H9 (cell line): Measurements from ENCODE around the gene EGR4. TPM values are rescaled to one million over a fixed set of nuclear protein-coding genes. Genes with fewer than 3 reads are reported as not detected.

Experiments used
- DNase-seq: peaks from one replicate; pipeline ENCODE4 v3.0.0-alpha.2; 2017
- H2AFZ ChIP-seq: one replicate; pipeline ENCODE4 v1.6.1; 2013; ENCODE audit warnings: mild to moderate bottlenecking, low read length, control low read depth, moderate library complexity
- H2AK5ac ChIP-seq: 2 replicates; pipeline ENCODE4 v1.6.1; 2013; ENCODE audit warnings: low read length, control low read depth, mixed read lengths; ENCODE audit not compliant: insufficient read length
- H2BK120ac ChIP-seq: one replicate; pipeline ENCODE4 v1.6.1; 2013; ENCODE audit warnings: low read depth, mild to moderate bottlenecking, low read length, control low read depth, inconsistent platforms; ENCODE audit not compliant: poor library complexity, severe bottlenecking
- H2BK12ac ChIP-seq: 2 replicates; pipeline ENCODE4 v1.6.1; 2013; ENCODE audit warnings: low read length, control low read depth, mixed read lengths, low read depth; ENCODE audit not compliant: insufficient read length
- H2BK15ac ChIP-seq: 2 replicates; pipeline ENCODE4 v1.6.1; 2013; ENCODE audit warnings: low read depth, low read length, control low read depth
- H2BK20ac ChIP-seq: one replicate; pipeline ENCODE4 v1.6.1; 2013; ENCODE audit warnings: low read depth, mild to moderate bottlenecking, low read length, control low read depth, inconsistent platforms; ENCODE audit not compliant: poor library complexity, severe bottlenecking
- H2BK5ac ChIP-seq: 2 replicates; pipeline ENCODE4 v1.6.1; 2013; ENCODE audit warnings: low read length, control low read depth, mixed read lengths; ENCODE audit not compliant: insufficient read length
- H3K14ac ChIP-seq: 2 replicates; pipeline ENCODE4 v1.6.1; 2013; ENCODE audit warnings: low read length, control low read depth; ENCODE audit not compliant: insufficient read depth
- H3K18ac ChIP-seq: 2 replicates; pipeline ENCODE4 v1.6.1; 2013; ENCODE audit warnings: low read depth, mild to moderate bottlenecking, mixed read lengths, low read length, control low read depth; ENCODE audit not compliant: insufficient read length
- H3K23ac ChIP-seq: 2 replicates; pipeline ENCODE4 v1.6.1; 2013; ENCODE audit warnings: low read length, control low read depth, mixed read lengths, low read depth; ENCODE audit not compliant: insufficient read length
- H3K23me2 ChIP-seq: 2 replicates; pipeline ENCODE4 v1.6.1; 2013; ENCODE audit warnings: low read depth, mild to moderate bottlenecking, mixed read lengths, low read length, control low read depth; ENCODE audit not compliant: insufficient read length, poor library complexity, severe bottlenecking
- H3K27ac ChIP-seq: 2 replicates; pipeline ENCODE4 v1.5.1; 2013; ENCODE audit warnings: low read length, control low read depth, mixed read lengths, low read depth; ENCODE audit not compliant: insufficient read length
- H3K27me3 ChIP-seq: 2 replicates; pipeline ENCODE4 v1.6.1; 2013; ENCODE audit warnings: low read length, control low read depth, inconsistent platforms; ENCODE audit not compliant: insufficient read depth
- H3K4ac ChIP-seq: 2 replicates; pipeline ENCODE4 v1.6.1; 2013; ENCODE audit warnings: low read depth, mild to moderate bottlenecking, control low read depth, inconsistent platforms, low read length, moderate library complexity
- H3K4me1 ChIP-seq: 2 replicates; pipeline ENCODE4 v1.6.1; 2013; ENCODE audit warnings: low read length, control low read depth, inconsistent platforms; ENCODE audit not compliant: insufficient read depth
- H3K4me2 ChIP-seq: 2 replicates; pipeline ENCODE4 v1.6.1; 2013; ENCODE audit warnings: low read length, control low read depth, mixed read lengths; ENCODE audit not compliant: insufficient read length, insufficient read depth
- H3K56ac ChIP-seq: 2 replicates; pipeline ENCODE4 v1.6.1; 2013; ENCODE audit warnings: low read depth, mild to moderate bottlenecking, mixed read lengths, low read length, control low read depth; ENCODE audit not compliant: insufficient read length
- H3K79me1 ChIP-seq: 2 replicates; pipeline ENCODE4 v1.6.1; 2013; ENCODE audit warnings: low read depth, mild to moderate bottlenecking, moderate library complexity, low read length, control low read depth, inconsistent platforms; ENCODE audit not compliant: insufficient read depth, poor library complexity, severe bottlenecking
- H3K79me2 ChIP-seq: 2 replicates; pipeline ENCODE4 v1.6.1; 2013; ENCODE audit warnings: low read length, control low read depth, inconsistent platforms; ENCODE audit not compliant: insufficient read depth
- H3K9ac ChIP-seq: 2 replicates; pipeline ENCODE4 v1.6.1; 2013; ENCODE audit warnings: low read length, control low read depth, mixed read lengths; ENCODE audit not compliant: insufficient read length; ENCODE audit errors: extremely low read depth
- H3K9me3 ChIP-seq: one replicate; pipeline ENCODE4 v1.6.1; 2013; ENCODE audit warnings: low read depth, low read length, inconsistent platforms; ENCODE audit not compliant: control insufficient read depth
- H3T11ph ChIP-seq: one replicate; pipeline ENCODE4 v1.6.1; 2013; ENCODE audit warnings: mild to moderate bottlenecking, low read length, control low read depth, inconsistent platforms
- H4K20me1 ChIP-seq: one replicate; pipeline ENCODE4 v1.6.1; 2013; ENCODE audit not compliant: control insufficient read depth, insufficient read length, insufficient read depth
- H4K5ac ChIP-seq: 2 replicates; pipeline ENCODE4 v1.6.1; 2013; ENCODE audit warnings: low read depth, mild to moderate bottlenecking, mixed read lengths, low read length, control low read depth; ENCODE audit not compliant: insufficient read length
- H4K8ac ChIP-seq: replicated peaks from 2 replicates; pipeline ENCODE4 v1.6.1; 2013; ENCODE audit warnings: low read length, control low read depth, mixed read lengths, low read depth; ENCODE audit not compliant: insufficient read length
- H4K91ac ChIP-seq: 2 replicates; pipeline ENCODE4 v1.6.1; 2013; ENCODE audit warnings: low read depth, mild to moderate bottlenecking, moderate library complexity, mixed read lengths, low read length, control low read depth; ENCODE audit not compliant: insufficient read length
- H3K27ac Mint-ChIP-seq, 3 experiments: 2 replicates in 2 of 3; 3 replicates in 1 of 3; pipeline ENCODE4 v1.8.0; 2020 to 2021; ENCODE audit warnings: mixed read lengths in 3 of 3, mild to moderate bottlenecking in 1 of 3, moderate library complexity in 1 of 3
- H3K27me3 Mint-ChIP-seq: 2 replicates; pipeline ENCODE4 v1.8.0; 2021; ENCODE audit warnings: low read depth, mild to moderate bottlenecking, moderate library complexity, mixed read lengths
- H3K36me3 Mint-ChIP-seq, 3 experiments: 2 replicates in 2 of 3; 3 replicates in 1 of 3; pipeline ENCODE4 v1.8.0; 2020 to 2021; ENCODE audit warnings: low read depth in 3 of 3, mixed read lengths in 3 of 3; ENCODE audit not compliant: insufficient read depth in 1 of 3
- H3K4me1 Mint-ChIP-seq, 2 experiments: 2 replicates each; pipeline ENCODE4 v1.8.0; 2020; ENCODE audit warnings: mixed read lengths in 2 of 2
- H3K4me3 Mint-ChIP-seq, 2 experiments: 2 replicates in 1 of 2; 3 replicates in 1 of 2; pipeline ENCODE4 v1.8.0; 2020 to 2021; ENCODE audit warnings: mild to moderate bottlenecking in 2 of 2, mixed read lengths in 2 of 2, moderate library complexity in 1 of 2
- H3K9me3 Mint-ChIP-seq, 2 experiments: 2 replicates in 1 of 2; 3 replicates in 1 of 2; pipeline ENCODE4 v1.8.0; 2020; ENCODE audit warnings: mild to moderate bottlenecking in 2 of 2, mixed read lengths in 2 of 2, moderate library complexity in 1 of 2
- WGBS: extraction: QIAGEN DNeasy Blood & Tissue Kit; methylation state at CpG from one replicate; pipeline ENCODE4 v1.1.7; 2013; ENCODE audit warnings: missing lambda C conversion rate, low lambda C conversion rate, mixed read lengths; ENCODE audit not compliant: insufficient read length; ENCODE audit errors: extremely low coverage; 5-methylcytosine and 5-hydroxymethylcytosine counted together
- total RNA-seq: library from RNA; stranded (reverse); gene quantifications from 2 replicates; pipeline ENCODE4 v1.2.1, GENCODE V29; 2021
- TF ChIP-seq, protein P1 (sequence below): fragments of 200-600 bp; sonication (generic); conservative IDR thresholded peaks from 3 replicates; pipeline ENCODE4 v1.8.0; 2021; ENCODE audit warnings: antibody characterized with exemption, mild to moderate bottlenecking

The EGR4 gene
- total RNA-seq, 1 experiment from 2014 or later: 0.85 TPM

DNA sequence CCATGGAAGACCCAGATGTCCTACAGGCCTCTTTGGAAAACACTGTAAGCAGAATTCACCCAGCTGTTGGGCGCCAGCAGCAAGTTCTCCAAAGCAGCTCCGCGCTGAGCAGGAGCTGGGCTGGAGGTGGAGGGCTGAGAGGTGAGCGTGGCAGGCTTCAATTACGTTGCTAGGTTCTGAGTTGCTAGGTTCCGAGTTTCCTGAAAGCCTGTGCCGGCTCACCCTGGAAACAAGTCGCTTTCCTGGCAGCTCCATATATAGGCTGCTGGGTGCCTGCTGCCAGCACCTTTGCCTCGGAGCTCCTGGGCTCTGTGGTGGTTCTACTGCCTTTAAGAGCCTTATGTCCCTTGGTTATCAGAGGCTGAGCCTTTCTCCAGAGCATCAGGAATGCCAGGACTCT, 14.4 kb upstream of the EGR4 start:
- Histone ChIP-seq H4K91ac (no peak overlapping the region), H3K9me3 (no peaks in the 10 kb centered on the region), H3K23me2 (no peaks in the 10 kb centered on the region), H3K4me1 (no peaks in the 10 kb centered on the region), H3K79me1 (no peaks in the 10 kb centered on the region), H3T11ph (no peak overlapping the region), H2BK120ac (no peak overlapping the region), H2BK20ac (no peak overlapping the region), H3K56ac (no peak overlapping the region), H4K8ac (no peak overlapping the region), H3K4ac (no peak overlapping the region), H2AFZ (no peak overlapping the region), H3K27ac (no peak overlapping the region), H2AK5ac (no peak overlapping the region), H4K5ac (no peak overlapping the region), H4K20me1 (no peaks in the 10 kb centered on the region), H2BK5ac (no peak overlapping the region), H3K4me2 (no peak overlapping the region), H2BK12ac (no peak overlapping the region), H3K14ac (no peak overlapping the region), H3K27me3 (no peaks in the 10 kb centered on the region), H3K18ac (no peak overlapping the region), H2BK15ac (no peak overlapping the region), H3K9ac (no peak overlapping the region), H3K79me2 (no peaks in the 10 kb centered on the region), H3K23ac (no peak overlapping the region)
- Mint-ChIP-seq H3K4me3 (no peak overlapping the region), H3K36me3 (no peaks in the 10 kb centered on the region), H3K27ac (no peak overlapping the region), H3K27me3 (peaks cover 34% of the 10 kb centered on the region), H3K4me1 (no peaks in the 10 kb centered on the region), H3K9me3 (no peaks in the 10 kb centered on the region)
- TF ChIP-seq, protein P1, sequence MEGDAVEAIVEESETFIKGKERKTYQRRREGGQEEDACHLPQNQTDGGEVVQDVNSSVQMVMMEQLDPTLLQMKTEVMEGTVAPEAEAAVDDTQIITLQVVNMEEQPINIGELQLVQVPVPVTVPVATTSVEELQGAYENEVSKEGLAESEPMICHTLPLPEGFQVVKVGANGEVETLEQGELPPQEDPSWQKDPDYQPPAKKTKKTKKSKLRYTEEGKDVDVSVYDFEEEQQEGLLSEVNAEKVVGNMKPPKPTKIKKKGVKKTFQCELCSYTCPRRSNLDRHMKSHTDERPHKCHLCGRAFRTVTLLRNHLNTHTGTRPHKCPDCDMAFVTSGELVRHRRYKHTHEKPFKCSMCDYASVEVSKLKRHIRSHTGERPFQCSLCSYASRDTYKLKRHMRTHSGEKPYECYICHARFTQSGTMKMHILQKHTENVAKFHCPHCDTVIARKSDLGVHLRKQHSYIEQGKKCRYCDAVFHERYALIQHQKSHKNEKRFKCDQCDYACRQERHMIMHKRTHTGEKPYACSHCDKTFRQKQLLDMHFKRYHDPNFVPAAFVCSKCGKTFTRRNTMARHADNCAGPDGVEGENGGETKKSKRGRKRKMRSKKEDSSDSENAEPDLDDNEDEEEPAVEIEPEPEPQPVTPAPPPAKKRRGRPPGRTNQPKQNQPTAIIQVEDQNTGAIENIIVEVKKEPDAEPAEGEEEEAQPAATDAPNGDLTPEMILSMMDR: no peak
- DNase-seq: no peak
- WGBS: no CpG with 5 or more reads among the region's 9 CpGs
